SK-N-SH (cell line): ENCODE measurements around the gene GPR171.

Experiments used
- CHD2 ChIP-seq: fragments of 150-350 bp; IDR thresholded peaks from 2 replicates; pipeline ENCODE4 v1.6.1; 2018; ENCODE audit warnings: low read length; ENCODE audit not compliant: partially characterized antibody
- EP300 ChIP-seq, 2 experiments: IDR thresholded peaks; 2 replicates each; pipeline versions ENCODE4 v1.4.0 to v1.6.1; 2012; ENCODE audit warnings: borderline replicate concordance in 1 of 2, low read depth in 1 of 2, low read length in 1 of 2
- JUND ChIP-seq: IDR thresholded peaks from 2 replicates; pipeline ENCODE4 v1.4.0; 2012
- POLR2AphosphoS5 ChIP-seq: IDR thresholded peaks from 2 replicates; pipeline ENCODE4 v1.6.1; 2012; ENCODE audit warnings: low read depth, low read length
- RAD21 ChIP-seq: IDR thresholded peaks from 2 replicates; pipeline ENCODE4 v1.6.1; 2012; ENCODE audit warnings: mild to moderate bottlenecking, low read length
- USF2 ChIP-seq: fragments of 150-350 bp; IDR thresholded peaks from 2 replicates; pipeline ENCODE4 v1.6.1; 2017; ENCODE audit warnings: antibody characterized with exemption, low read length, low read depth, borderline replicate concordance
- TF ChIP-seq, protein P1 (sequence below): fragments of 200-600 bp; sonication (generic); IDR thresholded peaks from 2 replicates; pipeline ENCODE4 v1.6.1; 2017; ENCODE audit warnings: antibody characterized with exemption, mild to moderate bottlenecking, moderate library complexity
- TF ChIP-seq, protein P2 (sequence below): fragments of 150-350 bp; IDR thresholded peaks from 2 replicates; pipeline ENCODE4 v1.6.1; 2016; ENCODE audit warnings: mild to moderate bottlenecking, low read depth, low read length

GRCh38 chr3:151216641-151217607 is 13.9 kb upstream of the GPR171 start:
- TF ChIP-seq EP300 (IDR thresholded peaks at IDR 0.05; ENCODE audit: borderline replicate concordance in 1 of 2, low read depth in 1 of 2, low read length in 1 of 2) (peak in 1 of 2 experiments; percentile 74; a peak in 2 of 4 replicates), USF2 (no peak), POLR2AphosphoS5 (peak; percentile 41; the same call in 1 of the 2 replicates), CHD2 (no peak), JUND (peak; percentile 34; the same call in 1 of the 2 replicates), RAD21 (no peak)
- TF ChIP-seq, protein P1, sequence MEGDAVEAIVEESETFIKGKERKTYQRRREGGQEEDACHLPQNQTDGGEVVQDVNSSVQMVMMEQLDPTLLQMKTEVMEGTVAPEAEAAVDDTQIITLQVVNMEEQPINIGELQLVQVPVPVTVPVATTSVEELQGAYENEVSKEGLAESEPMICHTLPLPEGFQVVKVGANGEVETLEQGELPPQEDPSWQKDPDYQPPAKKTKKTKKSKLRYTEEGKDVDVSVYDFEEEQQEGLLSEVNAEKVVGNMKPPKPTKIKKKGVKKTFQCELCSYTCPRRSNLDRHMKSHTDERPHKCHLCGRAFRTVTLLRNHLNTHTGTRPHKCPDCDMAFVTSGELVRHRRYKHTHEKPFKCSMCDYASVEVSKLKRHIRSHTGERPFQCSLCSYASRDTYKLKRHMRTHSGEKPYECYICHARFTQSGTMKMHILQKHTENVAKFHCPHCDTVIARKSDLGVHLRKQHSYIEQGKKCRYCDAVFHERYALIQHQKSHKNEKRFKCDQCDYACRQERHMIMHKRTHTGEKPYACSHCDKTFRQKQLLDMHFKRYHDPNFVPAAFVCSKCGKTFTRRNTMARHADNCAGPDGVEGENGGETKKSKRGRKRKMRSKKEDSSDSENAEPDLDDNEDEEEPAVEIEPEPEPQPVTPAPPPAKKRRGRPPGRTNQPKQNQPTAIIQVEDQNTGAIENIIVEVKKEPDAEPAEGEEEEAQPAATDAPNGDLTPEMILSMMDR: no peak
- TF ChIP-seq, protein P2, sequence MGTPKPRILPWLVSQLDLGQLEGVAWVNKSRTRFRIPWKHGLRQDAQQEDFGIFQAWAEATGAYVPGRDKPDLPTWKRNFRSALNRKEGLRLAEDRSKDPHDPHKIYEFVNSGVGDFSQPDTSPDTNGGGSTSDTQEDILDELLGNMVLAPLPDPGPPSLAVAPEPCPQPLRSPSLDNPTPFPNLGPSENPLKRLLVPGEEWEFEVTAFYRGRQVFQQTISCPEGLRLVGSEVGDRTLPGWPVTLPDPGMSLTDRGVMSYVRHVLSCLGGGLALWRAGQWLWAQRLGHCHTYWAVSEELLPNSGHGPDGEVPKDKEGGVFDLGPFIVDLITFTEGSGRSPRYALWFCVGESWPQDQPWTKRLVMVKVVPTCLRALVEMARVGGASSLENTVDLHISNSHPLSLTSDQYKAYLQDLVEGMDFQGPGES: no peak
